HL-60 (cell line): ENCODE results near the gene FAM151A.

Source experiments
- CTCF ChIP-seq: IDR thresholded peaks from one replicate; pipeline ENCODE4 v1.5.1; 2011; ENCODE audit warnings: low read length, control low read depth, inconsistent platforms; ENCODE audit not compliant: insufficient read depth
- GABPA ChIP-seq: IDR thresholded peaks from 2 replicates; pipeline ENCODE4 v1.6.1; 2012; ENCODE audit warnings: low read depth
- POLR2AphosphoS5 ChIP-seq: IDR thresholded peaks from 2 replicates; pipeline ENCODE4 v1.6.1; 2012; ENCODE audit warnings: low read depth

- no peak for TF ChIP-seq CTCF
- no peak for TF ChIP-seq POLR2AphosphoS5
- no peak for TF ChIP-seq GABPA
These were observed 20.4 kb upstream of the FAM151A start for GRCh38 chr1:54643736-54644135.
